Astrocyte (in vitro differentiated cells and primary cell): ENCODE results near the gene ADGRB3. TPM values are rescaled to one million over a fixed set of nuclear protein-coding genes. Genes with fewer than 3 reads are reported as not detected.

ENCODE experiments used
- DNase-seq: peaks from one replicate; pipeline ENCODE4 v3.0.0-alpha.2; 2010; ENCODE audit warnings: low read depth
- FAIRE-seq: peaks from 2 replicates; lab custom pipeline; 2011; peaks lifted over from hg19 to GRCh38; lab: Jason Lieb, UNC
- H2AFZ ChIP-seq: 2 replicates; pipeline ENCODE4 v1.6.0; 2012; ENCODE audit warnings: low read depth, low read length, inconsistent platforms
- H3K27ac ChIP-seq: 2 replicates; pipeline ENCODE4 v1.5.1; 2011; ENCODE audit warnings: low read depth, low read length, inconsistent platforms
- H3K27me3 ChIP-seq: 2 replicates; pipeline ENCODE4 v1.6.0; 2011; ENCODE audit warnings: low read length, inconsistent platforms; ENCODE audit not compliant: insufficient read depth
- H3K36me3 ChIP-seq: 2 replicates; pipeline ENCODE4 v1.5.1; 2011; ENCODE audit warnings: low read length, inconsistent platforms; ENCODE audit not compliant: insufficient read depth
- H3K4me1 ChIP-seq: 2 replicates; pipeline ENCODE4 v1.5.1; 2011; ENCODE audit warnings: low read length, inconsistent platforms; ENCODE audit not compliant: insufficient read depth
- H3K4me2 ChIP-seq: 2 replicates; pipeline ENCODE4 v1.6.0; 2012; ENCODE audit warnings: low read length, inconsistent platforms
- H3K4me3 ChIP-seq: 2 replicates; pipeline ENCODE4 v1.5.1; 2011; ENCODE audit warnings: low read depth, mild to moderate bottlenecking, low read length, inconsistent platforms; ENCODE audit not compliant: insufficient read depth
- H3K79me2 ChIP-seq: 2 replicates; pipeline ENCODE4 v1.6.0; 2012; ENCODE audit warnings: mild to moderate bottlenecking, low read length, inconsistent platforms; ENCODE audit not compliant: insufficient read depth
- H3K9ac ChIP-seq: 2 replicates; pipeline ENCODE4 v1.6.0; 2012; ENCODE audit warnings: mild to moderate bottlenecking, low read length, inconsistent platforms
- H3K9me3 ChIP-seq: 2 replicates; pipeline ENCODE4 v1.5.1; 2012; ENCODE audit warnings: low read depth, mild to moderate bottlenecking, low read length, inconsistent platforms; ENCODE audit not compliant: insufficient read depth
- H4K20me1 ChIP-seq: 2 replicates; pipeline ENCODE4 v1.6.0; 2012; ENCODE audit warnings: low read length, inconsistent platforms; ENCODE audit not compliant: insufficient read depth
- H3K27ac Mint-ChIP-seq: one replicate; pipeline ENCODE4 v1.8.0; 2021; ENCODE audit warnings: mild to moderate bottlenecking, mixed read lengths; ENCODE audit not compliant: unreplicated experiment
- H3K27me3 Mint-ChIP-seq: one replicate; pipeline ENCODE4 v1.8.0; 2021; ENCODE audit warnings: low read depth, mixed read lengths; ENCODE audit not compliant: unreplicated experiment
- H3K36me3 Mint-ChIP-seq: one replicate; pipeline ENCODE4 v1.8.0; 2021; ENCODE audit warnings: low read depth, mixed read lengths; ENCODE audit not compliant: unreplicated experiment
- H3K4me1 Mint-ChIP-seq: one replicate; pipeline ENCODE4 v1.8.0; 2021; ENCODE audit warnings: low read depth, mixed read lengths; ENCODE audit not compliant: unreplicated experiment
- H3K4me3 Mint-ChIP-seq: one replicate; pipeline ENCODE4 v1.8.0; 2021; ENCODE audit warnings: mild to moderate bottlenecking, moderate library complexity, mixed read lengths; ENCODE audit not compliant: unreplicated experiment
- H3K9me3 Mint-ChIP-seq: one replicate; pipeline ENCODE4 v1.8.0; 2021; ENCODE audit warnings: mild to moderate bottlenecking, mixed read lengths; ENCODE audit not compliant: unreplicated experiment
- EZH2 ChIP-seq: IDR thresholded peaks from 2 replicates; pipeline ENCODE4 v1.6.1; 2012; ENCODE audit warnings: mild to moderate bottlenecking, low read length, inconsistent platforms; ENCODE audit not compliant: insufficient read depth
- total RNA-seq: library from RNA; stranded (reverse); gene quantifications from 2 replicates; pipeline ENCODE4 v1.2.1, GENCODE V29; 2021
- TF ChIP-seq, protein P1 (sequence below): IDR thresholded peaks from 2 replicates; pipeline ENCODE4 v1.5.1; 2011; ENCODE audit warnings: low read depth, mild to moderate bottlenecking, inconsistent platforms, low read length, moderate library complexity; ENCODE audit not compliant: insufficient read depth

ADGRB3 gene
- total RNA-seq, 1 donor from 2014 or later: 0.77 TPM

DNA sequence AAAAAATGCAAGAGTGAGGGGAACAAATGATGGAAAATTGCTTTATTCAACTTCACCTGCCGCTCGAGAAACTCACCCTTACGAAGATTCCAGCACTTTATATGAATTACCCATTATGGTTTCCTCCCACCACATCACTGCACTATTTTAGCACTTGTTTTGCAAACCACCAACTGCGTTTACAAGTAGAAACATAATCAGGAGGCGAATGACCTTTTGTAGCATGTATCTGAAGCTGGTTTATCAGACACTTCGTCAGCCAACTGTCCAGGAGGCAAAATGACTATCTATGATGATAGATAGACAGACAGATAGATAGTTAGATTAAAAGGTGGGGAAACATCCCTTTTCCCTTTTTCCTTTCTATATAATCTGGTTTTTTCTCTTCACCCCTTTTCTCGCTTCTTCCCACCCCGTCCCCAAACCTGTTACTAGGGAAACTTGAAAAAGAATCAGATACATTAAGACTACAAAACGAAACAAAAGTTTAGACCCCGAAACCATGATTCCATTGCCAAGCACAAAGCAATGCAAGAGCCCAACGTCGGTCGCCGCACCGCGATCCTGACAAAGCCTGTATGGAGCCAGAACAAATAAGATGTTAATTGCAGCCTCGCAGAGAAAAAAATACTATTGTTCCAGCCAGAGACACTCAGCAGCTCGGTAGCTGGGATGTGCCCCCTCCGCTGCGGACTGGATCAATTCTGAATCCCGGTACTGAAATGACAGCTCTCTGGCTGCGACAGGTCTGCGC, 933 bp upstream of the ADGRB3 start:
- Histone ChIP-seq H3K9me3 (no peaks in the 10 kb centered on the region), H3K27ac (no peak overlapping the region), H2AFZ (peak overlapping the region; percentile 84), H4K20me1 (no peaks in the 10 kb centered on the region), H3K27me3 (peaks cover 25% of the 10 kb centered on the region), H3K36me3 (no peaks in the 10 kb centered on the region), H3K4me3 (peak overlapping the region; percentile 84), H3K9ac (peak overlapping the region; percentile 81), H3K79me2 (no peaks in the 10 kb centered on the region), H3K4me2 (peak overlapping the region; percentile 95), H3K4me1 (no peaks in the 10 kb centered on the region)
- H3K4me1 Mint-ChIP-seq: peaks cover 3% of the 10 kb centered on the region
- no peaks in the 10 kb centered on the region for H3K9me3 Mint-ChIP-seq
- TF ChIP-seq EZH2: peak; percentile 49
- TF ChIP-seq, protein P1, sequence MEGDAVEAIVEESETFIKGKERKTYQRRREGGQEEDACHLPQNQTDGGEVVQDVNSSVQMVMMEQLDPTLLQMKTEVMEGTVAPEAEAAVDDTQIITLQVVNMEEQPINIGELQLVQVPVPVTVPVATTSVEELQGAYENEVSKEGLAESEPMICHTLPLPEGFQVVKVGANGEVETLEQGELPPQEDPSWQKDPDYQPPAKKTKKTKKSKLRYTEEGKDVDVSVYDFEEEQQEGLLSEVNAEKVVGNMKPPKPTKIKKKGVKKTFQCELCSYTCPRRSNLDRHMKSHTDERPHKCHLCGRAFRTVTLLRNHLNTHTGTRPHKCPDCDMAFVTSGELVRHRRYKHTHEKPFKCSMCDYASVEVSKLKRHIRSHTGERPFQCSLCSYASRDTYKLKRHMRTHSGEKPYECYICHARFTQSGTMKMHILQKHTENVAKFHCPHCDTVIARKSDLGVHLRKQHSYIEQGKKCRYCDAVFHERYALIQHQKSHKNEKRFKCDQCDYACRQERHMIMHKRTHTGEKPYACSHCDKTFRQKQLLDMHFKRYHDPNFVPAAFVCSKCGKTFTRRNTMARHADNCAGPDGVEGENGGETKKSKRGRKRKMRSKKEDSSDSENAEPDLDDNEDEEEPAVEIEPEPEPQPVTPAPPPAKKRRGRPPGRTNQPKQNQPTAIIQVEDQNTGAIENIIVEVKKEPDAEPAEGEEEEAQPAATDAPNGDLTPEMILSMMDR: no peak
- FAIRE-seq (no peak), DNase-seq (no peak)
- H3K36me3 Mint-ChIP-seq: no peaks in the 10 kb centered on the region
- peak overlapping the region; percentile 70 for H3K27ac Mint-ChIP-seq
- H3K27me3 Mint-ChIP-seq: peaks cover 16% of the 10 kb centered on the region
- peak overlapping the region; percentile 96 for H3K4me3 Mint-ChIP-seq

DNA sequence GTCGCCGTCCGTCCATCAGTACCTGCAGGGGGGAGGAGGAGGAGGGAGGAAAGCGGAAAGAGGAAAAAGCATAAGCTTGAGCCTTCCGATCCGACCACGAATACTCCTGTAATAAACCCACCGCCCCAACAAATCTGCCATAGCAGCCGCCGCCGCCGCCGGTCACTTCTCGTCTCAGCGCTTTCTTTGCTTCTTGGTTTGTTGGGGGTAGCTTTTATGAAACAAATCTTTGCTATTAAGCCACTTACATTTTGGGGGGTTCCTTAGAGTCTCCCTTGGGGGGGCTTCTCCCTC, 277 bp downstream of the ADGRB3 start:
- Histone ChIP-seq H3K9ac (peak overlapping the region; percentile 81), H4K20me1 (no peaks in the 10 kb centered on the region), H3K9me3 (no peaks in the 10 kb centered on the region), H2AFZ (peak overlapping the region; percentile 82), H3K4me3 (peak overlapping the region; percentile 84), H3K27me3 (peaks cover 33% of the 10 kb centered on the region), H3K4me2 (peak overlapping the region; percentile 95), H3K79me2 (no peaks in the 10 kb centered on the region), H3K27ac (no peak overlapping the region), H3K4me1 (no peaks in the 10 kb centered on the region), H3K36me3 (no peaks in the 10 kb centered on the region)
- Mint-ChIP-seq H3K36me3 (no peaks in the 10 kb centered on the region), H3K4me1 (peaks cover 5% of the 10 kb centered on the region), H3K27me3 (peaks cover 28% of the 10 kb centered on the region), H3K27ac (peak overlapping the region; percentile 58), H3K9me3 (no peaks in the 10 kb centered on the region), H3K4me3 (peak overlapping the region; percentile 95)
- no peak for TF ChIP-seq EZH2
- TF ChIP-seq, protein P1: no peak
- DNase-seq (no peak), FAIRE-seq (no peak)
